Caco-2 (cell line): ENCODE data around the gene USP1. TPM values are rescaled to one million over a fixed set of nuclear protein-coding genes. Genes with fewer than 3 reads are reported as not detected.

Experiments
- BruUV-seq: library from RNA; stranded (reverse); fragments of 400-500 nt; replicated peaks from 2 replicates; lab custom pipeline; 2021; lab: Mats Ljungman, UMichigan
- CTCF ChIA-PET: fragments of 300-600 bp; sonication (Branson Sonifier 250); formaldehyde crosslinking; loops from one replicate; lab custom pipeline; 2022; ENCODE audit warnings: antibody characterized with exemption; lab: Charles Lee
- POLR2A ChIA-PET: fragments of 300-600 bp; sonication (Branson Sonifier 250); formaldehyde crosslinking; loops from one replicate; lab custom pipeline; 2022; ENCODE audit warnings: antibody characterized with exemption; lab: Charles Lee
- DNase-seq, 2 experiments: peaks; one replicate each; pipeline versions ENCODE4 v3.0.0 to v3.0.0-alpha.2; 2020 to 2022
- H3K27me3 ChIP-seq: replicated peaks from 2 replicates; pipeline ENCODE4 v1.6.0; 2011; ENCODE audit warnings: low read length; ENCODE audit not compliant: control insufficient read depth, insufficient read depth
- H3K36me3 ChIP-seq: 2 replicates; pipeline ENCODE4 v1.5.1; 2011; ENCODE audit warnings: low read length; ENCODE audit not compliant: control insufficient read depth, insufficient read depth
- H3K4me1 ChIP-seq: fragments of 250-450 bp; sonication (Bioruptor Pico); 2 replicates; pipeline ENCODE4 v1.5.1; 2020; ENCODE audit warnings: mild to moderate bottlenecking
- H3K4me3 ChIP-seq: 2 replicates; pipeline ENCODE4 v1.5.1; 2011; ENCODE audit warnings: low read depth, mild to moderate bottlenecking, control low read depth, low read length
- H3K9me3 ChIP-seq: fragments of 250-450 bp; sonication (Bioruptor Pico); 2 replicates; pipeline ENCODE4 v1.5.1; 2020; ENCODE audit warnings: mild to moderate bottlenecking, moderate library complexity
- H3K27ac Mint-ChIP-seq: one replicate; pipeline ENCODE4 v1.8.0; 2022; ENCODE audit warnings: mixed read lengths; ENCODE audit not compliant: unreplicated experiment
- H3K27me3 Mint-ChIP-seq: one replicate; pipeline ENCODE4 v1.8.0; 2022; ENCODE audit warnings: mixed read lengths; ENCODE audit not compliant: insufficient read depth, unreplicated experiment
- H3K36me3 Mint-ChIP-seq: one replicate; pipeline ENCODE4 v1.8.0; 2022; ENCODE audit warnings: mild to moderate bottlenecking, mixed read lengths; ENCODE audit not compliant: insufficient read depth, unreplicated experiment
- H3K4me1 Mint-ChIP-seq: one replicate; pipeline ENCODE4 v1.8.0; 2022; ENCODE audit warnings: low read depth, mixed read lengths; ENCODE audit not compliant: unreplicated experiment
- H3K4me3 Mint-ChIP-seq: one replicate; pipeline ENCODE4 v1.8.0; 2022; ENCODE audit warnings: mild to moderate bottlenecking, moderate library complexity, mixed read lengths; ENCODE audit not compliant: unreplicated experiment
- H3K9me3 Mint-ChIP-seq: one replicate; pipeline ENCODE4 v1.8.0; 2022; ENCODE audit warnings: mixed read lengths; ENCODE audit not compliant: unreplicated experiment
- intact Hi-C: fragments of 100-400 bp; cut with micrococcal nuclease; formaldehyde crosslinking; loops from one replicate; pipeline ENCODE4 v1.10.0; 2022; ENCODE audit not compliant: unreplicated experiment
- total RNA-seq: library from RNA; stranded (reverse); gene quantifications from 2 replicates; pipeline ENCODE4 v1.2.3, GENCODE V29; 2022
- TF ChIP-seq, protein P1 (sequence below), 2 experiments: fragments of 200-600 bp in 1 of 2; IDR thresholded peaks; 1 replicate in 1 of 2; 2 replicates in 1 of 2; pipeline versions ENCODE4 v1.5.1 to v1.8.0; 2011 to 2022; ENCODE audit warnings: antibody characterized with exemption in 1 of 2, control low read depth in 1 of 2, inconsistent platforms in 1 of 2, low read depth in 1 of 2, low read length in 1 of 2, mild to moderate bottlenecking in 1 of 2, moderate library complexity in 1 of 2; ENCODE audit not compliant: insufficient read depth in 1 of 2, severe bottlenecking in 1 of 2, unreplicated experiment in 1 of 2

USP1 gene
- total RNA-seq, 1 experiment from 2014 or later: 39.3 TPM

- Mint-ChIP-seq H3K27me3 (no peaks in the 10 kb centered on the region), H3K27ac (no peak overlapping the region), H3K9me3 (no peaks in the 10 kb centered on the region), H3K4me3 (no peak overlapping the region), H3K36me3 (no peaks in the 10 kb centered on the region), H3K4me1 (no peaks in the 10 kb centered on the region)
- Histone ChIP-seq H3K27me3 (no peaks in the 10 kb centered on the region), H3K9me3 (no peaks in the 10 kb centered on the region), H3K4me3 (no peak overlapping the region), H3K36me3 (no peaks in the 10 kb centered on the region), H3K4me1 (no peaks in the 10 kb centered on the region)
- intact Hi-C loops: no loop called here
- TF ChIP-seq, protein P1, sequence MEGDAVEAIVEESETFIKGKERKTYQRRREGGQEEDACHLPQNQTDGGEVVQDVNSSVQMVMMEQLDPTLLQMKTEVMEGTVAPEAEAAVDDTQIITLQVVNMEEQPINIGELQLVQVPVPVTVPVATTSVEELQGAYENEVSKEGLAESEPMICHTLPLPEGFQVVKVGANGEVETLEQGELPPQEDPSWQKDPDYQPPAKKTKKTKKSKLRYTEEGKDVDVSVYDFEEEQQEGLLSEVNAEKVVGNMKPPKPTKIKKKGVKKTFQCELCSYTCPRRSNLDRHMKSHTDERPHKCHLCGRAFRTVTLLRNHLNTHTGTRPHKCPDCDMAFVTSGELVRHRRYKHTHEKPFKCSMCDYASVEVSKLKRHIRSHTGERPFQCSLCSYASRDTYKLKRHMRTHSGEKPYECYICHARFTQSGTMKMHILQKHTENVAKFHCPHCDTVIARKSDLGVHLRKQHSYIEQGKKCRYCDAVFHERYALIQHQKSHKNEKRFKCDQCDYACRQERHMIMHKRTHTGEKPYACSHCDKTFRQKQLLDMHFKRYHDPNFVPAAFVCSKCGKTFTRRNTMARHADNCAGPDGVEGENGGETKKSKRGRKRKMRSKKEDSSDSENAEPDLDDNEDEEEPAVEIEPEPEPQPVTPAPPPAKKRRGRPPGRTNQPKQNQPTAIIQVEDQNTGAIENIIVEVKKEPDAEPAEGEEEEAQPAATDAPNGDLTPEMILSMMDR (IDR thresholded peaks at IDR 0.05; ENCODE audit: insufficient read depth in 1 of 2, low read depth in 1 of 2, low read length in 1 of 2, severe bottlenecking in 1 of 2, unreplicated experiment in 1 of 2): no peak
- BruUV-seq: no TSS peak
- CTCF ChIA-PET: no interaction called here
- POLR2A ChIA-PET: no interaction called here
- no peak for DNase-seq
These were observed 51.1 kb downstream of the USP1 start for GRCh38 chr1:62487956-62488355.

DNA sequence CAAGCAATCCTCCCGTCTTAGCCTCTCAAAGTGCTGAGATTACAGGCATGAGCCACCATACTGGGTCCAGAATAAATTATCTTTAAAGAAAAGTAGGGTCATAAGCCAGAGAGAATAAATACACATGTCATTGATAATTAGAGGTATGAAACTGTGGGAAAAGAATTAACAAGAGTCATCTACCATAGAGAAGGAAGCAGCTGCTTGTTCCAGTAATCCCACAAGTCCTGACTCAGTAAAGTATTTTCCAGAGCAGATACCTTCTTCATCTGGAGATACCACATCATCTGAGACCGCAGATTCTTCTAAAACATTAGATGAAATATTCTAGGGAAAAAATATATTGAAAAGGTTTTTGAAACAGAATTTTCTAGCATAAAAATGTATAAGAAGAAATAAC lies 55.7 kb downstream of the USP1 start:
- peaks cover 7% of the 10 kb centered on the region for H3K36me3 Mint-ChIP-seq
- TF ChIP-seq, protein P1 (IDR thresholded peaks at IDR 0.05; ENCODE audit: insufficient read depth in 1 of 2, low read depth in 1 of 2, low read length in 1 of 2, severe bottlenecking in 1 of 2, unreplicated experiment in 1 of 2): no peak
- no peak overlapping the region for H3K4me3 Mint-ChIP-seq
- Histone ChIP-seq H3K27me3 (no peaks in the 10 kb centered on the region), H3K9me3 (no peaks in the 10 kb centered on the region), H3K4me1 (no peaks in the 10 kb centered on the region), H3K36me3 (no peaks in the 10 kb centered on the region), H3K4me3 (no peak overlapping the region)
- ChIA-PET POLR2A (no interaction called here), CTCF (no interaction called here)
- intact Hi-C loops: no loop called here
- H3K4me1 Mint-ChIP-seq: no peaks in the 10 kb centered on the region
- DNase-seq: no peak
- no peaks in the 10 kb centered on the region for H3K9me3 Mint-ChIP-seq
- H3K27ac Mint-ChIP-seq: no peak overlapping the region
- no TSS peak for BruUV-seq
- H3K27me3 Mint-ChIP-seq: no peaks in the 10 kb centered on the region

DNA sequence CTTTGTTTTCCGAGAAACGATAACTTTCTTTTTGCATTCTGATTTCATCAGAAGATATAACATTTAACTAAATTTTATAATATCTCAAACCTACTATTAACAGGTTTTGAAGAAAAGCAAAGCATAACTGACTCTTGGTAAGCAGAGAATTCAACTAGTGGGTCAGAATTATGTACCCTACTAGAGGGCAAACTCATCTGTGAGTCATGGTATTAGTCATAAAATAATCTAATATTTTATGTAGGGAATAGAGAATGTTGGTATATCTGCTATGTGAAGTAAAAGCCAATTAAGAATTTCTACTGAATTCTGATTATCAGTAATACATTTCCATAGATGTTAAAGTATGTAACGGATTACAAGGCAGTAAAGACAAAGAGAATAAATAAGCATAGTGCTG lies 56.8 kb downstream of the USP1 start:
- no TSS peak for BruUV-seq
- no peak overlapping the region for H3K4me3 ChIP-seq
- intact Hi-C loops: no loop called here
- H3K36me3 ChIP-seq: no peaks in the 10 kb centered on the region
- no peak for DNase-seq
- POLR2A ChIA-PET: no interaction called here
- no peaks in the 10 kb centered on the region for H3K4me1 ChIP-seq
- Mint-ChIP-seq H3K9me3 (no peaks in the 10 kb centered on the region), H3K4me1 (no peaks in the 10 kb centered on the region), H3K4me3 (no peak overlapping the region), H3K27me3 (no peaks in the 10 kb centered on the region), H3K36me3 (peaks cover 9% of the 10 kb centered on the region), H3K27ac (no peak overlapping the region)
- TF ChIP-seq, protein P1 (IDR thresholded peaks at IDR 0.05; ENCODE audit: insufficient read depth in 1 of 2, low read depth in 1 of 2, low read length in 1 of 2, severe bottlenecking in 1 of 2, unreplicated experiment in 1 of 2): no peak
- H3K27me3 ChIP-seq: no peaks in the 10 kb centered on the region
- CTCF ChIA-PET: no interaction called here
- H3K9me3 ChIP-seq: no peaks in the 10 kb centered on the region
